ENCODE data around the gene ATXN10. TPM values are rescaled to one million over a fixed set of nuclear protein-coding genes. Genes with fewer than 3 reads are reported as not detected.
"Not testable (repeated sequence)": the region's sequence is repeated elsewhere in the genome, so short reads cannot be mapped to it uniquely, and the experiment has no call there.

The ATXN10 gene
- total and polyA plus RNA-seq, 2 experiments from 2014 or later = 109 to 216 TPM

DNA sequence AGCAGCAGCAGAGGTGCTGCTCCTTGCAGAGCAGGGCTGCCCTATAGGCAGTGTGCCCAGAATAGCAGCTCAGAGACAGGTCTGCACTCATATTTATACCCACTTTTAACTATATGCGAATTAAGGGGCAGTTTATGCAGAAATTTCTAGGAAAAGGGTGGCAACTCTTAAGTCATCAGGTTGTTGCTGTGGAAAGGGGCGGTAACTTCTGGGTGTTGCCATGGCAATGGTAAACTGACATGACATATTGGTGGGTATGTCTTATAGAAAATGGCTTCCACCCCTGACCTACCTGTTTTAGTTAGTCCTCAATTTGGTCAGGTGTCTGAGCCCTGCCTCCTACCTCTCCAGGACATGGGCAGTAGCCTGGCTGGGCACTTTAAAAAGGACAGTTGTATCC, 122.3 kb downstream of the ATXN10 start:
- in situ Hi-C loops (cut with MboI) = no loop called here
- Histone ChIP-seq H3K36me3 (ENCODE audit: low read depth) (peaks cover 34% of the 10 kb centered on the region), H3K4me2 (ENCODE audit: unreplicated experiment) (no peak overlapping the region), H3K4me3 (no peak overlapping the region), H3K27ac (no peak overlapping the region), H2AFZ (no peak overlapping the region), H3K9ac (no peak overlapping the region), H3K27me3 (replicated peaks; ENCODE audit: insufficient read depth) (no peaks in the 10 kb centered on the region), H3F3A (ENCODE audit: insufficient read depth) (no peaks in the 10 kb centered on the region), H3K9me3 (ENCODE audit: low read depth) (peaks cover 5% of the 10 kb centered on the region), H3K4me1 (ENCODE audit: insufficient read depth) (no peaks in the 10 kb centered on the region), H4K20me1 (ENCODE audit: insufficient read depth) (no peaks in the 10 kb centered on the region), H3K79me2 (ENCODE audit: insufficient read depth) (peaks cover 61% of the 10 kb centered on the region), H3K9me2 (ENCODE audit: insufficient read depth) (no peaks in the 10 kb centered on the region)
- DNase-seq = no peak
- WGBS, 2 experiments (ENCODE audit: low coverage in 1 of 2, low lambda C conversion rate in 2 of 2, missing lambda C conversion rate in 2 of 2) = 95 to 100% methylated on average over 2 of the region's 2 CpGs
- no peak for TF ChIP-seq EZH2phosphoT487 (IDR thresholded peaks at IDR 0.05; ENCODE audit: insufficient read depth, low read depth)
- TF ChIP-seq EZH2 (IDR thresholded peaks at IDR 0.05; ENCODE audit: insufficient read depth, poor library complexity, severe bottlenecking) = no peak

DNA sequence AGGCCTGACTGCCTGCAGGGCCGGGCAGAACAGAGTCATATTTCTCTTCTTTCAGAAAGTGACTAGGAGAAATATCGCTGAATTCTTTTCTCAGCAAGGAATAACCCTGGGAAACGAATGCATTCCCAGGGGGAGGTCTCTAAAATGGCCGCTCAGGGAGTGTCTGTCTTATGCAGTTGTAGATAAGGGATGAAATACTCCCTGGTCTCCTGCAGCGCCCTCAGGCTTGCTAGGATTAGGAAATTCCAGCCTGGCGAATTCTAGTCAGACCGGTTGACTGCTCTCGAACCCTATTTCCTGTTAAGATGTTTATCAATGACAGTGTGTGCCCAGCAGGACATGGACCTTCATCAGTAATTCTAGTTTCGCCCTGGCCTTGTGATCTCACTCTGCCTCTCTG, 124.4 kb downstream of the ATXN10 start:
- peaks cover 38% of the 10 kb centered on the region for H3K36me3 ChIP-seq (ENCODE audit: low read depth)

GRCh38 chr22:45799291-45799690, 127.7 kb downstream of the ATXN10 start:
- DNase-seq = no peak
- Histone ChIP-seq H3K27ac (no peak overlapping the region), H2AFZ (no peak overlapping the region), H3K27me3 (replicated peaks; ENCODE audit: insufficient read depth) (no peaks in the 10 kb centered on the region), H3K9ac (no peak overlapping the region), H3K9me3 (ENCODE audit: low read depth) (peaks cover 5% of the 10 kb centered on the region), H3K4me1 (ENCODE audit: insufficient read depth) (peaks cover 2% of the 10 kb centered on the region), H3K4me2 (ENCODE audit: unreplicated experiment) (no peak overlapping the region), H3F3A (ENCODE audit: insufficient read depth) (peaks cover 7% of the 10 kb centered on the region), H3K36me3 (ENCODE audit: low read depth) (peaks cover 34% of the 10 kb centered on the region), H4K20me1 (ENCODE audit: insufficient read depth) (no peaks in the 10 kb centered on the region), H3K79me2 (ENCODE audit: insufficient read depth) (peaks cover 56% of the 10 kb centered on the region), H3K4me3 (no peak overlapping the region), H3K9me2 (ENCODE audit: insufficient read depth) (no peaks in the 10 kb centered on the region)
- in situ Hi-C loops (cut with MboI) = no loop called here
- WGBS, 2 experiments (ENCODE audit: low coverage in 1 of 2, low lambda C conversion rate in 2 of 2, missing lambda C conversion rate in 2 of 2) = 67 to 68% methylated on average over 2 of the region's 2 CpGs
- no peak for TF ChIP-seq EZH2phosphoT487 (IDR thresholded peaks at IDR 0.05; ENCODE audit: insufficient read depth, low read depth)
- no peak for TF ChIP-seq EZH2 (IDR thresholded peaks at IDR 0.05; ENCODE audit: insufficient read depth, poor library complexity, severe bottlenecking)

More for the DNA sequence above, 124.4 kb downstream of the ATXN10 start:
- H2AFZ ChIP-seq; H3K4me2 ChIP-seq (ENCODE audit: unreplicated experiment); in situ Hi-C loops (cut with MboI); H3F3A ChIP-seq (ENCODE audit: insufficient read depth); H3K27ac ChIP-seq; DNase-seq; H3K27me3 ChIP-seq (replicated peaks; ENCODE audit: insufficient read depth); H3K4me1 ChIP-seq (ENCODE audit: insufficient read depth); H3K4me3 ChIP-seq; H4K20me1 ChIP-seq (ENCODE audit: insufficient read depth); H3K9me2 ChIP-seq (ENCODE audit: insufficient read depth); H3K9ac ChIP-seq; H3K9me3 ChIP-seq (ENCODE audit: low read depth): not testable (repeated sequence)
- peaks cover 61% of the 10 kb centered on the region for H3K79me2 ChIP-seq (ENCODE audit: insufficient read depth)
- WGBS, 2 experiments (ENCODE audit: low coverage in 1 of 2, low lambda C conversion rate in 2 of 2, missing lambda C conversion rate in 2 of 2) = 97 to 98% methylated on average over 9 of the region's 9 CpGs

DNA sequence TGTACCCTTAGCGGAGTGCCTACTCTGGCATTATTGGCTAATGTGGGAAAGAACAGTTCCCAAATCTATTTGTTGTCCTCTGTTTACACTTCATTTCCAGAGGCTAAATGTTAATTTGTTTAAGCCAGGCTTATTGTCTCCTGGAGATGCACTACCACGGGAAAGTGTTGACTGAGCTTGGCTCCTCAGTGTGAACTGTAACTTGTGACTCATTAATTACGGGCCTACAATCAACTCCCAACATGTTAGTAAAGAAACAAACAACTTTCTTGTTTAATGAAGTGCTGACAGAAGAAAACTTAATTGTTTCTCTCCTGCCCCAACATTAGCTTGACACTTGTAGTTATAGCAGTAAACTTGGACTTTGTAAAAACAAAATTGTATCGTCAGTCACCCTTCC, 130.4 kb downstream of the ATXN10 start:
- peaks cover 28% of the 10 kb centered on the region for H3K4me1 ChIP-seq (ENCODE audit: insufficient read depth)
- in situ Hi-C loops (cut with MboI) = no loop called here
- no peaks in the 10 kb centered on the region; the same call in 1 of the 2 replicates for H4K20me1 ChIP-seq (ENCODE audit: insufficient read depth)
- no peak for DNase-seq
- H3K27me3 ChIP-seq (replicated peaks; ENCODE audit: insufficient read depth) = no peaks in the 10 kb centered on the region
- no peak overlapping the region for H3K4me2 ChIP-seq (ENCODE audit: unreplicated experiment)
- no peak overlapping the region for H3K4me3 ChIP-seq
- TF ChIP-seq EZH2 (IDR thresholded peaks at IDR 0.05; ENCODE audit: insufficient read depth, poor library complexity, severe bottlenecking) (no peak), EZH2phosphoT487 (IDR thresholded peaks at IDR 0.05; ENCODE audit: insufficient read depth, low read depth) (no peak)
- no peaks in the 10 kb centered on the region for H3K9me3 ChIP-seq (ENCODE audit: low read depth)
- no peaks in the 10 kb centered on the region for H3K9me2 ChIP-seq (ENCODE audit: insufficient read depth)
- no peak overlapping the region for H2AFZ ChIP-seq
- H3K79me2 ChIP-seq (ENCODE audit: insufficient read depth) = peaks cover 56% of the 10 kb centered on the region
- peaks cover 13% of the 10 kb centered on the region; the same call in 1 of the 2 replicates for H3K36me3 ChIP-seq (ENCODE audit: low read depth)
- no peak overlapping the region for H3K9ac ChIP-seq
- peaks cover 29% of the 10 kb centered on the region for H3F3A ChIP-seq (ENCODE audit: insufficient read depth)
- WGBS, 2 experiments (ENCODE audit: low coverage in 1 of 2, low lambda C conversion rate in 2 of 2, missing lambda C conversion rate in 2 of 2) = 70 to 74% methylated on average over 4 of the region's 4 CpGs
- no peak overlapping the region for H3K27ac ChIP-seq
